GM10847 (cell line): ENCODE data around the gene KCNQ4.

Source experiments
- POLR2A ChIP-seq: IDR thresholded peaks from 2 replicates; pipeline ENCODE4 v1.6.1; 2011; ENCODE audit not compliant: insufficient read length; ENCODE audit errors: extremely low read depth

The KCNQ4 gene

GRCh38 chr1:40884055-40884795, 100.6 kb downstream of the KCNQ4 start:
- TF ChIP-seq POLR2A, result no peak

DNA sequence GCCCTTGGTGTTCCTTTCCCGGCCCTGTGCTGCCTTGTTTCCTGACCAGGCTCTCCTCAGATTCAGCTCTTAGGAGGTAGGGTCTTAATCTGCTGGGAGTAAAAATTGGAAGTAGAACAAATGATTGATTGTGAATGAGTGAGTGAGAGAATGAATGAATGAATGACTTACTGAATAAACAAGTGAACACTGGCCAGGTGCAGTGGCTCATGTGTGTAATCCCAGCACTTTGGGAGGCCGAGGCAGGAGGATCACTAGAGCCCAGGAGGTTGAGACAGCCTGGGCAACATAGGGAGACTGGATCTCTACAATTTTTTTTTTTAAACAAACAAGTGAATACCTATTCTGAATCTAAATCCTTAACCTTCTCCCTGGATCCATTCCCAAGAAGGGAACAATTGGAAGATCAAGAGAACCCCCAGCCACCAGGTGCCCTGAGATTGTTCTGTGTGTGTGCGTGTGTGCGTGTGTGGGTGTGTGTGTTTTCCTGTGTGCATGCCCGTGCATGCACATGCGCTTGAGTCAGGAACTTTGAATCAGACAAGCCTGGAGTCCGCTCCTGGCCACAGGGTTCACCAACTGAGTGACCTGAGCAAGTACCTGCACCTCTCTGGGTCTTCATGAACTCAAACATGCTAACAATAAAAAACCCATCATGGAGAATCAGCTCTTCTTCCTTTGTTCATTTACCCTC, 102.9 kb downstream of the KCNQ4 start:
- TF ChIP-seq POLR2A, result no peak

DNA sequence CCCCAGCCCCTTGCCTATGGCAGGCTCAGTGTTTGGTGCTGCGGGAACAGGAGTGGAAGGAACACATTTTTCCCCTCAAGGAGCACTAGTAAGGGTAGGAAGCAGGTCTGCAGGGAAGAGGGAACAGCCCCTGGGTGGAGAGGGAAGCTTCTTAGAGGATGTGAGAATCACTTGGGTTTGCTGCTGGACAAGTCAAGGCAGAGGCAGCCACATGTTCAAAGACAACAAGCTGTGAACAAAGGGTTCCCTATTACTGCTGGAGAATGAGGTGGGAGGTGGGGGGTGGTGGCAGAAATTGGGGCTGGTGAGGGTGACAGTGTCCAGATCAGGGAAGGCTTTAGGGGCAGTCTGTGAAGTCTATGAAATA, 103.4 kb downstream of the KCNQ4 start:
- no peak for TF ChIP-seq POLR2A

- TF ChIP-seq POLR2A, result no peak
These were observed 104.1 kb downstream of the KCNQ4 start for GRCh38 chr1:40887652-40888051.
